CMK (cell line): ENCODE data around the gene FOXP2.
"Not testable (repeated sequence)": the region's sequence is repeated elsewhere in the genome, so short reads cannot be mapped to it uniquely, and the experiment has no call there.

Experiments used
- DNase-seq: peaks from one replicate; pipeline ENCODE4 v3.0.0-alpha.2; 2010; ENCODE audit warnings: low read depth

The FOXP2 gene

GRCh38 chr7:114422507-114423501 lies 8.2 kb downstream of the FOXP2 start:
- DNase-seq: no peak

- no peak for DNase-seq
These were observed 11.8 kb downstream of the FOXP2 start for GRCh38 chr7:114426382-114426781.

GRCh38 chr7:114426824-114427223 lies 12.2 kb downstream of the FOXP2 start:
- no peak for DNase-seq

GRCh38 chr7:114428211-114428610 lies 13.6 kb downstream of the FOXP2 start:
- DNase-seq: no peak

GRCh38 chr7:114431189-114431588 lies 16.6 kb downstream of the FOXP2 start:
- DNase-seq: no peak

GRCh38 chr7:114432061-114432460 lies 17.4 kb downstream of the FOXP2 start:
- no peak for DNase-seq

GRCh38 chr7:114432703-114433102 lies 18.1 kb downstream of the FOXP2 start:
- DNase-seq: no peak

GRCh38 chr7:114439581-114439980 lies 25.0 kb downstream of the FOXP2 start:
- no peak for DNase-seq

- not testable (repeated sequence) for DNase-seq
These were observed 26.3 kb downstream of the FOXP2 start for GRCh38 chr7:114440927-114441326.

- DNase-seq: no peak
These were observed 29.6 kb downstream of the FOXP2 start for GRCh38 chr7:114444196-114444595.

- DNase-seq: no peak
These were observed 35.8 kb downstream of the FOXP2 start for GRCh38 chr7:114450431-114450830.

- DNase-seq: no peak
These were observed 45.0 kb downstream of the FOXP2 start for GRCh38 chr7:114459574-114459973.

- no peak for DNase-seq
These were observed 45.4 kb downstream of the FOXP2 start for GRCh38 chr7:114460021-114460420.

- no peak for DNase-seq
These were observed 52.3 kb downstream of the FOXP2 start for GRCh38 chr7:114466917-114467316.

- DNase-seq: no peak
These were observed 54.2 kb downstream of the FOXP2 start for GRCh38 chr7:114468844-114469243.

- no peak for DNase-seq
These were observed 58.4 kb downstream of the FOXP2 start for GRCh38 chr7:114472896-114473512.

- DNase-seq: no peak
These were observed 63.8 kb downstream of the FOXP2 start for GRCh38 chr7:114478384-114478783.

GRCh38 chr7:114481999-114482398 lies 67.4 kb downstream of the FOXP2 start:
- no peak for DNase-seq

- DNase-seq: no peak
These were observed 69.6 kb downstream of the FOXP2 start for GRCh38 chr7:114484226-114484625.

GRCh38 chr7:114487174-114487573 lies 72.6 kb downstream of the FOXP2 start:
- no peak for DNase-seq

GRCh38 chr7:114488696-114489095 lies 74.1 kb downstream of the FOXP2 start:
- DNase-seq: no peak

GRCh38 chr7:114497491-114497890 lies 82.9 kb downstream of the FOXP2 start:
- DNase-seq: not testable (repeated sequence)
